GM19372 (cell line): Measurements from ENCODE around the gene PIGU.

Experiments
- ATAC-seq: cut with Tn5 transposase; IDR thresholded peaks from one replicate; pipeline ENCODE4 v1.9.1; 2021; ENCODE audit warnings: mild to moderate bottlenecking, low read depth, moderate library complexity; ENCODE audit not compliant: unreplicated experiment

Gene PIGU

GRCh38 chr20:34581341-34582184, 95.3 kb downstream of the PIGU start:
- no peak for ATAC-seq

DNA sequence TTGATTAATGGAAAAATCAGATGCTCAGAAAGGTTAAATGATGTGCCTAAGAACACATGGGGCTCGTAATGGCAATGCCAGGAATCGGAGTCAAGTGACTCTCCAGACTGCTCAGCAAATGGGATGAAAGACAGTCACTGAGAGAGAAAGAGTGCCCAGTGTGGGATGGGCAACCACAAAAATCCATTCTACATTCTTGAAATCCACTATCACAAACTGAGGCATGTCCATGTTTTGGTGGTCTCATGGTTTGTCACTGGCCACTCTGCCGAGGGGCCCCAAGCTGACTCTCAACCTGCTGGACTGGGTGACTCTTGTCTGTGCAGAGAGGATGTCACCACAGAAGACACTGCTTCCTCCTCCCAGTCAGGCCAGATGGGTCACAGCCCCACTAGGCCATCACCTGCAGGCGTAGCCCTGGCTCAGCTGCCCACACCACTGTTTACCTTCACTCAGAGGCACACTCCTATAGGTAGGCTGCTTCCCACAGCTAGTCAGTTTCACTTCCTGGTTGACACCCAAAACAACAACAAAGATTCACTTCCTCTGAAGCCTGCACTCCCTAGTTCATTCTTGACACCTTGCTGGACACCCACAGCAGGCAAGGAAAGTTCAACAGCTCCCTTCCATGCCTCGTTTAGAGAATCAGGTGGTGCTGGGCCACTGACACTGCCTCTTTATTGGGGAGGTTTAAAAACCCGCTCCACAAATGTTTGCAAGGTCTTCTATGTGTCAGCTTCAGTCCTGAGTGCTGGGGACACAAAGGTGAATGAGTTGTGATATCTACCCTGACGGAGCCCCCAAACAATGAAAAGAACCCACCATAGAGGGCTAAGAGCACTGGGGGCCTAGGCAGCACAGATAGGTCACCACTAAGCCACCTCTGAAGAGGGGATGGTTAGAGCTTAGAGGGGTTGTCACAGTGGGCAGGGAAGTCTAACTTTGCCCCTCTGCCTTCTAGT, 96.6 kb downstream of the PIGU start:
- ATAC-seq = peak; percentile 57

DNA sequence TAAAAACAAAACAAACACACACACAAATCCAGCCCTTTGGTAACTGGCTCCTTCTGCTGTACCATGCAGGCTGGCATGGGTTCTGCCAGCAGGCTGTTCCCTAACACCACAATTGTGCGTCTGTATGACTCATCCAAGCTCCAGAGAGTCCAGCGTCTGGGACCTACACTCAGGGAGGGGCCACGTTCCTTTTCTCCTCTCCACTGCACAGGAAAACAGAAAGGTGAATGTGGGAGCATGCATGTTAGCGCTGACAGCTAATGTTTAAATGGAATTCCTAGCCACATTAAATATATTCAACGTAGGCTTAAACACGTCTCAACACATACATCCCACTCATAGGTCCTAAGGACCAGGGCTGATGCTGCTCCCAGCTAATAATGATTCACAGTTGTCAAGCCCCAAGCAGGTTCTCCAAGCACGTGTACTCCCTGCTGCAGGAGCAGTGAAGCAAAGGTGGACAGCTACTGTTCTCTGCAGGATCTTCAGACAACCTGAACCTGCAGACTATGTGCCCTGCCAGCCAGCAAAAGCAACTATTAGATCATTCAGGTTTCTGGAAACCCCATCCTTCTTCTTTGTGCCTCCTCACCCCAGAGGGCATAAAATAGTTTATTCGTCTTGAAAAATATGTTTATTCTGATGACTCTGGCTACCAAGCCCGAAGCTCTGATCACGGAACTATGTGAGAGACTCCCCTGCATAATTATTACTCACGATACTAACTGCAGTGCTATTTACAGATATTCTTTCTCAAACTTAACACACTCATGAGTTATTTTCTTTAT, 97.5 kb downstream of the PIGU start:
- ATAC-seq = no peak

GRCh38 chr20:34578521-34578920, 98.4 kb downstream of the PIGU start:
- no peak for ATAC-seq

DNA sequence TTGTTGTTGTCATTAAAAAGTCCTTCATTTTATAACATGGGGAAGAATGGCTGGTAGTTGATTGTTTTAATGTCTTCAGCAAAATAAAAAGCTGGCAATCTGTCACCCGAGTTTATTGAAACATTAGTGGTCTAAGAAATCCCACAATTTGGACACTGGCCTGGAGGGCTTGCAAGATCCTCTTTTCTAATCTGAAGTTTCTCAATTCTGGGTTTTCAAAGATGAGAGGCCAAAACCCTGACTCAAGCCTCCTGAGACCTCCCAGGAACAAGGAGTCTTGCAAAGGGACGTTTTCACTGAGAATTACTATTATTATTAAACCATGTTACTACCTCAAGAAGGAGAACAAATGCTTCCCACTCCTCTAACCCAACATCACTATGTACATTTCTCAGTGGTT, 98.9 kb downstream of the PIGU start:
- ATAC-seq = no peak

DNA sequence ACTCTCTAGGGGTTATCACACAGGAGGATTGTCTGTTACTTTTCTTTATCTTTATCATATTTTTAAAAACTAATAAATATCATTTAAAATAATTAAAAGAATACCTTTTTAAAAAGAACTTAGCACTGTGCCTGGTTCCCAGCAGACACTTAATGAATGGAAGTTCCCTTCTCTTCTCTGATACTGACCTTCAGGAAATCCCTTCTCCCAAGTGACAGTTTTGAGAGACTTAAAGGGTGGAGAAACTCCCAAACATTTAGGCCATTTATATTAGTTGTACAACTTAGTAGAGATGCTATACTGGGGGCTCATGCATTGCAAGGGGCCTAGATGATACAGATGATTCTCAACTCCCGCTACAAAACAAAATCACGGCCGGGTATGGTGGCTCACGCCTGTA, 99.8 kb downstream of the PIGU start:
- no peak for ATAC-seq

GRCh38 chr20:34575756-34576155, 101.1 kb downstream of the PIGU start:
- ATAC-seq = no peak

DNA sequence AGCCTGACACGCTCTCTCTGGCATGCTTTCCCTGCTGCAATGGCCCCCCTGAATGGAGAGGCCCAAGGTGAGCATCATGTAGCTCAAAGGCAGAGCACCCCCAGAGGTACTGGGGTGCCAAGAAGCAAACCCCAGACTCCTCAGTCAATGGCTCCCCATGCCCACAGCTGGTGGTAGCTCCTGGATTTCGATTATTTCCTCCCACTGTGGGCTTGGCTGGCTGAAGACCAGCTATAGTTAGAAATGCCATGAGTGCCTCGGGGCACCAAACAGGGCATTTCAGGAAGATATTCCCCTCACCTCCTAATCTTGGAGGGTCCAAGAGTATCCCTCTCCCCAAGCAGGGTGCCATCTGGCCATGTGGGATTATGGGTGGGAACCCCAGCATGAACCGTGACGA, 101.6 kb downstream of the PIGU start:
- no peak for ATAC-seq

- ATAC-seq = no peak
These were observed 102.0 kb downstream of the PIGU start for GRCh38 chr20:34574861-34575260.

DNA sequence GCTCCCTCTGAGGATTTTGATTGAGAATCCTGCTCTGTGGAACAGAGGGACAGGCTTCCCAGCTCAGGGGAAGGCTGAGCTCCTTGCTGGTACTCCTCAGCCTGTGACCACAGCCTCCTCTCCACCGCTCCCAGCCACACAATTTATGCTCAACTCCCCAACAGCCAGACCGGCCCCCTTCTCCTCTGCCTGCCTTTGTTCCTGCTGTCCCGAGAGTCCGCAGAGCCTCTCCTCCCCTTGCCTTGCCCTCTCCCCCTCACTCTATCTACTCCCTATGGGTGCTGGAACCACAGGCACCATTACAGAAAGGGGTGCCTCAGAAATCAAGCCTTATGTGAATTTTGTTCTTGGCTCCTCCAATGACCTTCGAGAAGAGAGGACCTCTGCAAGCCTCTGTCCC, 102.5 kb downstream of the PIGU start:
- ATAC-seq = no peak

DNA sequence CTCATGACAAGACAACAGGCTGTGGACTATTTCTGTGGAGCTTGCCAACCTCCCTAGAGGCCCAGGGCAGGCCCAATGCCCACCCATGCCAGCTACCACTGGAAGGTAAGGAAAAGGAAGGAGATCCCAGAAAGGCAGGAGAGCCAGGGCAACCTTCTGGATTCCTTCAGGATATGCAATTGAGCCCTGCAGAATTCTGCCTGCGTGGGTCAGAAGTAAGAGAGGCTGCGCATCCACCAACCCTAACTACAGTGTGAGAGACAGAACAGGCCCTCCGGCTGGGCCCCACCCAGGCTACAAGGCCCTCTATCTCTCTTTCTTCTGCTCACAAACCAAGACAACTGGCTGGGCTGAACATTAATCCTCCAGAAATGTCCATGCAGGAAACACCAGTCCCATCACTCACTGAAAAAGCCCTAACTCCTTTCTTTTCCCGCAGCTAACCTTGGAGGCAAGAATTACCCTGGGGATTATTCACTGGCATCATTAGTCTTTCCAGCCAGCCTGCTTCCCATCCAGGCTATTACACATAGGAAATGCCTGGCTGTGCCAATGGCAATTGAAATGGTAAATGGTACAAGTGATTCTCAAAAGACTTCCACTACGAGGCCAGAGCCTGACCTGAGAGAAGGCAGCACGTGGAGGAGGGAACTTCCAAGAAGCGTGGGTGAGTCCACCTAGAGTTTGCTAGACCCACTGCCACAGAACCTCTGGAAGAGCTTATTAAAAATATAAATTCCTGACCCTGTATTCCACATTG, 103.2 kb downstream of the PIGU start:
- ATAC-seq = no peak

- ATAC-seq = no peak
These were observed 105.1 kb downstream of the PIGU start for GRCh38 chr20:34571753-34572152.

GRCh38 chr20:34570859-34571306, 106.0 kb downstream of the PIGU start:
- no peak for ATAC-seq

DNA sequence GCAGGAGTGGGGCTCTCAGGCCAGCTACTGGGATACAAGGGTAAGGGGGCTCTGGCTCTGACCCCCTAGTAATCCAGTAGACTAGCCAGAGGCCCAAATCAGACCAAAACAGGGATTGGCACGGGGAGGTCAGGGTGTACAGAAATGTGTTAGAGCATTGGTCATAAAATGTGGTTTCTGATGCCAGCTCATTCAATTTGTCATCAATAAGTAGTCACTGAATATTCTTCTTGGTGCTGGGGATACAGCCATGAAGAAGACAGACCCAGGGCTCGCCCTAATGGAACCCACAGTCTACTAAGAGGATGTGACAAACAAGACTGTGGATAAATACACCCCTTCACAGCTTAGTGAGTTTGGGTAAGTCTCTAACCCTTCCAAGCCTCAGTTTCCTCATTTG, 107.3 kb downstream of the PIGU start:
- ATAC-seq = no peak

DNA sequence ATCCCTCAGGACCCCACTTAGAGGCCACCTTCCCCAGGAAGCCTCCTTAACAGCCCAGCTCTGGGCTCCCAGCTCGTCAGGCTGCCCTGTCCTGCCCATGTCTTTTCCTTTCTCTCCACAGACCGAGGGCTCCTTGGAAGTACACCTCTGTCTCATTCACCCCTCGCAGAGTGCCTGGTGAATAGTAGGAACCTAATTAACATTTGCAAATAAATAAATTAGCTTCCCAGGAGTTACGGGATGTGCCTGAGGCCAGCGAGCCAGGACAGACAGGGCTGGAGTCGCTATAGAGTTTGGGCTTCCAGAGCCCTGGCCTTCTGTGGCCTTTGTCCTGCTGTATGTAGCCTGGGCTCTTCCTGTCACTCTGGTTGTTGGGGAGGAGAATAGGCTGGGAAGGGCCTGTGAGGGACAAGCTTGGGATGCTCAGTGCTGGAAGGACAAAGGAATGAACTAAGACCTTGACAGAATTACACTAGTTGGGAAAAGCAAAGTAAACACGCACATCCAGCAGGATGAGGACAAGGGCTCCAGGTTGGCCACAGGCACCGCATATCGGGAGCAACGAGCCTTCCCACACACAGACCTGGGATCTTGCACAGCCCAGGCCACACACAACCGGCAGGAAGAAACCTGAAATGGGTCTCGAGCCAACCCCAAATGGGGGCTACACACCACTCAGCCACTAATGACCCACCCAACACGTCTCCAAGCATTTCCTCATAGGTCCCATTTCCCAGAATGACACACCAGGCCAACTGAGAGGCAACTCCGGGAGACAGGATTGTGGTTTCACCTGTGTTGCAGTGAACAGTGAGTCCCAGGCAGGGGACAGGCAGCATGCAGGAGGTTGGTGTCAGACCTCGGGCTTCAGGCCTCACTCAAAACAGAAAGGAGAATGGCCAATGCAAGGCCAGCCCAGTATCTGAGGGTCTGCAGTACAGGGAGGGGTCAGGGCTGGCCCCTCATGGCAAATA, 108.7 kb downstream of the PIGU start:
- no peak for ATAC-seq

DNA sequence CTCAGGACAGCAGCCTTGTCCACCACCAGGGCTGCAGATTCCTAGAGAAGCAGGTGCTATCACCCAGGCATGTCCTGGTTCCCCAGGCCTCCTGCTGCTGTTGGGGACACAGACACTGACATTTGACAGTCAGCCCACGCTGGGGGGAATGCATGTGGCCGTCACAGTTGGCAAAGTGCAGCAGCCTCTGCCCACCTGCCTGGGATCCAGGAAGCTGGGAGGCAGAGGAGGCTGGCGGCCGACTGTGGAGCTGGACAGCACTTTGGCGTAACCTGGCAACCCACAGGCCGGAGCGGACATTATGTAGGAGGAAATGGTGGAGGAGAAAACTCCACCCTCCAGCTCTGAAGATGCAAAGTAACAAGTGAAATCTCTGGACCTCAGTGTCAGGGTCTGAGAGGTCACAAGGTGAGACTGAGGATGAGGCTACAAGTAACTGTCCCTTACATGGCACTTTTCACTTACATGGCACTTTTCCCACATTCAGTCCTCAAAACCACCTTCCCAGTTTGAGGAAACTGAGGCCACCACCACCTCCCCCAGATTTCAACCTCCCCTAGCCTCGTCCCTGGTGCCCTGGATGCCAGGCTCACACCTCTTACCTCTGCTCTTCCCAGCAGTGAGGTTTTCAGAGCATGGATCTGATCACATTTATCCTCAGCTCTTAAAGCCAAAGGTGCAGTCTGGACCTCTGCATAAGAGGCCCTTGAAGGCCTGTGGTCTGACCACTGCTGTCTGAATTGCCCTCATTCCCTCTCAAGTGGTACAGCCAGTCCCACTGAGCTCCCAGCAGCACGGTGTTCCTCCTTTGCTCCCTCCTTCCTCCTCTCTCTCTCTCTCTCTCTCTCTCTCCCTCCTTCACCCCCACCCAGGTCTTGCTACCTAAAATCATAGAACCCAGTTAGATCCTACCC, 109.7 kb downstream of the PIGU start:
- no peak for ATAC-seq

DNA sequence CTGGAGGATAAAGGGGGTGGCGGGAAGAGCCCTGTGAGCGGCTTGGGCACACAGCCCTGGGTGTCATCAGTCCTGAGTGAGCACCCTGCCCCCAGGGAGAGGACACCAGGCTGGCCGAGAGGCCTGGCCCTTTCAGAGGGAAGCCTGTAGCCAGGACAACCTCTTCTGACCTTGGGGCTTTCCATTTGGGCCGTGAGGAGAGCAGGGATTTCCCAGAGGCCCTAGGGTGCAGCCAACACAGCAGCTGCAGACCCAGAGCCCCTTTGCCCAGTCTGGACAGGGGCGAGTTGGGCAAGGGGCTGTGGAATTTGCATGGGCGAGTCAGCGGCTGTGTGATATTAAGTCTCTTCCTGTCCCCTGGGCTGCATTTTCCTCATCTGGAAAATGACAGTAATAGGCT, 112.1 kb downstream of the PIGU start:
- ATAC-seq = no peak

- no peak for ATAC-seq
These were observed 114.3 kb downstream of the PIGU start for GRCh38 chr20:34562641-34563040.
